Renal cortex interstitium (tissue), 11 donors: Measurements from ENCODE around the gene TMEM184B. TPM values are rescaled to one million over a fixed set of nuclear protein-coding genes. Genes with fewer than 3 reads are reported as not detected.
"Not testable (repeated sequence)": the region's sequence is repeated elsewhere in the genome, so short reads cannot be mapped to it uniquely, and the experiment has no call there.

Experiments
- DNase-seq, 11 donors: peaks; one replicate each; pipeline ENCODE4 v3.0.0-alpha.2; 2013; ENCODE audit warnings: low read depth in 9 of 11, low spot score in 4 of 11; ENCODE audit errors: extremely low read depth in 1 of 11
- polyA plus RNA-seq, 3 donors: library from polyadenylated mRNA; unstranded; fragments of 120-200 nt; gene quantifications; one replicate each; pipeline ENCODE4 v1.2.1, GENCODE V29; 2013; ENCODE audit not compliant: insufficient read length in 3 of 3

The TMEM184B gene
- polyA plus RNA-seq, 3 donors = 39.8 to 42.2 (median 42.0) TPM

GRCh38 chr22:38177926-38178604 lies 94.7 kb downstream of the TMEM184B start:
- no peak for DNase-seq

DNA sequence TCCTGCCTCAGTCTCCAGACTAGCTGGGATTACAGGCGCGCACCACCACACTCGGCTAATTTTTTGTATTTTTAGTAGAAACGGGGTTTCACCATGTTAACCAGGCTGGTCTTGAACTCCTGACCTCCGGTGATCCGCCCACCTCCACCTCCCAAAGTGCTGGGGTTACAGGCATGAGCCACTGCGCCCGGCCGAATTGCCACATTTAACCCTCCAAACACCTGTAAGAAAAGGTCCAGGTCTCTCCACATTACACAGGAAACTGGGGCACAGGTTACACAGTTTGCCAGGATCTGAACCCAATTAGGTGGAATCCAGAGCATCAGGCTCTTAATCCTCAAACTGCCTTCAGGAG lies 95.3 kb downstream of the TMEM184B start:
- DNase-seq = not testable (repeated sequence)

DNA sequence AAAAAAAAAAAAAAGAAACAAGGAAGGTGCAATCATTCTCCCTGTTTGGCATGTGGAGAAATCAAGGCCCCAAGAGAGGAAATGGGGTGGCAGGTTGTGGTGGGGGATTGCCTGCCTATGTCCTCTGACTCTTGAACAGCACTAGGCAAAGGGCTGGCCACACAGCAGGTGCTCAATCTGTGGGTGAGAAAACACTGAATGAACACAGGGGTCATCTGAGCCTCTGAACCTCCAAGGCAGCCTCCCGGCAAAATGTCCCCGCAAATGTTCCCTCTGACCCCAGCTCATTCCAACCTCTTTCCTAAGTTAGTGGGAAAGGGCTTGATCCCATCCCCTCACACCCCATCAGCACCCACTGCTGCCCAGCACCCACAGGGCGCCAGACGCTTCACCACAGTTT lies 95.8 kb downstream of the TMEM184B start:
- no peak for DNase-seq

- DNase-seq = no peak
These were observed 96.6 kb downstream of the TMEM184B start for GRCh38 chr22:38176170-38176741.

DNA sequence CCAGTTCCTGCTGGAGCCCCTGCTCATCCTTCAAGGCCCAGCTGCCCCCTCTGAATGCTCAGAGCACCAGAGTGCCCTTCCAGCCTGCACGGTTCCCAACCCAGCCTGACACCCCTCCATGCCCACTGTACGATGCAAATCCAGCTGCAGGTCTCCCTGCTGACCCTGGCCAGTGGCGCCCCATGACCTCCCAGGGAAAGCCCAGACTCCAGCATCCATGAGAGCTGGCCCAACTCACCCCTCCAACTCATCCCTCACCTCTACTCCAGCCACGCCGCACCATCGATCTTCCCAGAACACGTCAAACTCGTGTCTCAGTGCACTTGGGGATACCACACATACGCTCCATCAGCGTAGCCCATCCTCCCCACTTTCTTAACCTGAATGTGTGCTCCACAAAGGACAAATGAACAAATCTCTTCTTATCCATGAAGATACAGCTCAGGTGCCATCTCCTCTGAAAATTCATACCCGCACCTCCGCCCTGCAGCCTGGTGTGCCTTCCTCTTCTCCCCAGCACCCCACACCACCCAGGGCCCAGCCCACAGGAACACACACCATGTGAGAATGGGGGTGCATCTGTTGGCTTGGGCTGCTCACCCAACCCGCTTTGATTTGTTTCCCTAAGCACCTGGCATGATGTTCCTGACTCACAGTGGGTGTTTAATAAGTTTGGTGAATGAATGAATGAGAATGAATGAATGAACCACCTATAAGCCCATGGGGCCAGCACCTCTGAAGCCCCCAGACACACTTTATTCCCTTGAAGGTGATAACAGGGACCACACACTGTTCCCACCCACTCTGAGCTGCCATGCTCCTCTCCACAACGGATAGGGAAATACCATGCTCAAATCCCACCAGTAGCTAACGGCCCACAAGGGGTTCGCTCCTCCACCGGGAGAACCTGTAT lies 97.3 kb downstream of the TMEM184B start:
- no peak for DNase-seq

- DNase-seq = no peak
These were observed 98.2 kb downstream of the TMEM184B start for GRCh38 chr22:38174626-38175025.

- no peak for DNase-seq
These were observed 99.2 kb downstream of the TMEM184B start for GRCh38 chr22:38173641-38173906.

GRCh38 chr22:38172832-38173640 lies 99.8 kb downstream of the TMEM184B start:
- DNase-seq = no peak

- DNase-seq = no peak
These were observed 100.6 kb downstream of the TMEM184B start for GRCh38 chr22:38171927-38172831.

DNA sequence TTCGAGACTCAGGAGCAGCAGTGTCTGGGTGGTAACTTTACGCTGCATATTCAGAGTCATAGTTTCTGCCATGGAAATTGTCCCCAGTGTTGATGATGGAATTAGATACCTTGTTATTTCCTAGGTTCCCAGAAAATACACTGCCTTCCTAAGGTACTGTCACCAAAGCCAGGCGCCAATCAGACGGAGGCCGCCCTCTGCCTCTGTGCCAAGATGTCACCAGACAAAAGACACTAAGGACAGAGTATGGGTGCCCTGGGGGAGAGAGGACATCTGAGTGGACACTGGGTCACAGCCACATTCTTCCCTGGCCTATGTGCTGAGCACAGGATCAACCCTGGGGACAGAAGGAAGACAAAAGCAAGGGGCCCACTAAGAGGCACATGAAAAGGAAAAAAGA lies 102.3 kb downstream of the TMEM184B start:
- no peak for DNase-seq

Other genes with a start within 250 kb of the TMEM184B start
- gene PICK1, start 215.6 kb downstream of the TMEM184B start, polyA plus RNA-seq = 10 to 100 TPM; 30.2 to 45.6 (median 38.0) TPM
- 1 to 10 TPM; 1.4 to 2.7 (median 1.9) TPM for gene SLC16A8, start 188.8 kb downstream of the TMEM184B start, polyA plus RNA-seq
- 10 to 100 TPM in 1 of 3 donors, 1 to 10 TPM in 2; 5.8 to 11.3 (median 7.5) TPM for gene BAIAP2L2, start 162.3 kb downstream of the TMEM184B start, polyA plus RNA-seq
- 10 to 100 TPM; 41.5 to 81.8 (median 44.7) TPM for gene PLA2G6, start 91.2 kb downstream of the TMEM184B start, polyA plus RNA-seq
- 1 to 10 TPM; 2.6 to 6.6 (median 3.1) TPM for gene MAFF, start 71.0 kb downstream of the TMEM184B start, polyA plus RNA-seq
- gene CSNK1E, start 44.4 kb upstream of the TMEM184B start, polyA plus RNA-seq = 100 to 1,000 TPM; 111 to 189 (median 145) TPM
- gene KCNJ4, start 182.2 kb upstream of the TMEM184B start, polyA plus RNA-seq = under 1 TPM; 0.28 to 0.30 (median 0.29) TPM
- gene KDELR3, start 195.1 kb upstream of the TMEM184B start, polyA plus RNA-seq = 10 to 100 TPM in 2 of 3 donors, 1 to 10 TPM in 1; 9.3 to 11.6 (median 11.2) TPM
- 1,000 to 10,000 TPM in 1 of 3 donors, 100 to 1,000 TPM in 2; 809 to 1,117 (median 924) TPM for gene DDX17, start 233.3 kb upstream of the TMEM184B start, polyA plus RNA-seq